ENCODE measurements around the gene TRAF3.

Gene TRAF3

DNA sequence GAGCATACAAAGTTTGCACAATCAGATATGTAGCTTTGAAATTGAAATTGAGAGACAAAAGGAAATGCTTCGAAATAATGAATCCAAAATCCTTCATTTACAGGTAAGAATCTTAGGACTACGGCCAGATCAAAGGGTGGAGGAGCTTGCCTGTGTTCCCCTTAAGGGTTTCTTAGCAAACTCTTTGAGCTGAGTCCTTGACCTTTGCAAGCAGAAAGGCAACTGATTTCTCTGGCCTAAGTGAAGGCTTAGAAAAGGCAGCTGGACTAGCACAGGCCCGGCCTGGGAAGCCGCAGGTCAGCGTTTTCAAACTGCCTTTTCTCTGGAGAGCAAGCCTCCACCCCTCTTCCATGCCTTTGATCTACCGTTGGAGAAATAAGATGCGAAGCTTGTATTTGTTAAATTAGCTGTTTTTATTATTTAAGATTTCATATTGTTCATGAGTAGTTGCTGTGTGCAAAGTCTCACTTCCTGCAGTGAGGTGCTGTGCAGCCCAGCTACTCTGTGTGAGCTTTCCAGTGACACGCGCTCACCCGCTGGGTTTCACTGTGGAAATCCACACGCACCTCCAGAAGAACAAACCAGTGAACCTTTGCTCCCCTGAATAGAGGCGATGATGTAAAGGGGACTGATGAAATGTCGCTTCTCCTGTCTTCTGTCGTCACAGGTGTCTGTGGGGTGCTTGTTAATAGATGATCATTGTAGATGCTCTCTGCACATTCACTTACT lies 120.2 kb downstream of the TRAF3 start:
- DNase-seq, result no peak

DNA sequence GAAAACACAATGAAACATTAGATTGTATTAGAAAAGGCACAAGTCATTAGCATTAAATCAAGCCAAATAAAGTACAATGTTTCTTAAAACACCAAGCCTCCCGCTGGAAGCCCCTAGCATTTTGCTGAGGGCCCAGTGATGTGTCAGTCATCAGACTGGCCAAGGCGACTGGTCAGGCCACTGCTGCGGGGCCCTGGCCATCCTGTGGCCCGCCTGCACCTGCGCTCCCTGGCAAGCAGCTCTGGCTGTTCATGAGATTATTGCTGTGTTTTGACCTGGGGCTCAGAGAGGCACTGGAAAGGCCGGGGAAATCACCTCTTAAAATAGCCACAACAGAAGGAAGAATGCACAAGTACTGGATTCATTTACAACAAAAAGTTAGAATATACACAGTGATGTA lies 121.0 kb downstream of the TRAF3 start:
- DNase-seq, result no peak

DNA sequence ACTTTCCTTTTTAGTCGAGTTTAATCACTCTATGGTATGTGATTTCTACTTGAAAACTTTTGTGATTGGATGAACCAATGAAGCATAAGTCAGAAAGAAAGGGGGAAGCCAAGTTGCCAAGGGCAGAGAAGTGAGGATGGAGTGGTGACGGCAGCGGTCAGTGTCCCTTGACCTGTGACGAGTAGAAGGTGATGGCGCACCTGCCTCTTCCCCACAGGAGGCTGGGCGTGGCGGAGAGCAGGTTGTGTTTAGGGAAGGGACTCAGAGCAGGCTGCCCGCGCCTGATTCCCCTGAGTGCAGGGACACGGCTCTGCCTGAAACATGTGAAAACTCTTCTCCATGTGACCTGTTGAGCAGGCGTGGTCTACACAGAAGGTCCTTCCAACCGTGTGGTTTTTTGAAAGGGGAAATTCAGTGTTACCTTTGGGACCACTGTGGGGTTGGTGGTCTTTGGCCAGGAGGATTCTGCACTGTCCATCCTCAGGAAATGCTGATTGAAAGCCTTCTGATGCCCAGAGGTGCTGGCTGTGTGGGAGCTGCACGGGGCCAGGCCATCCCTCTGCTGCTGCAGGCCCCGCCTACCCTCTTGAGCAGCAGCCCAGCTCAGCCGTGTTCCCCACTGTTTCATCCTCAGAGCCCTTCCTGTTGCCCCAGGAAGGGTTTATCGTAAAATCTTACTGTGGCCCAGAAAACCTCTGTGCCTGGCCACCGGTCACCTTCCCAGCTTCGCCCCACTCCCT lies 121.7 kb downstream of the TRAF3 start:
- no peak for DNase-seq

DNA sequence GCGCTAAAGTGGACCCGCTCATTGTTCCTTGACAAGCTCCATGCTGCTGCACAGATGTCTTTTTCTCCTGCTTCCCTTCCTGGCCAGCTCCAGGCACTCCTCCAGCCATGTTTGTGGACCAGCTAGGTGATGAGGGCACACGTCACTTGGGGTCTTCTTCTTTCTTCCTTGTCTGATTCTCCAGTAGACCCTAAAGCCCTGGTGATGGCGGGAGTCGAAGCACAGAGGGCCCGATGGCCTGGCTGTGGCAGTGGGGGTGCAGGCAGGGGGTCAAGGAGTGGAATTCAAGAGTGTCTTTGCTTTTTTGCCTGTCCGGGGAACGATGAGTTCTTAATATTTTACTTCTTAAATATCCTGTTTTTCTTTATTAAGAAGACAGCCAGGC lies 122.3 kb downstream of the TRAF3 start:
- DNase-seq, result no peak

DNA sequence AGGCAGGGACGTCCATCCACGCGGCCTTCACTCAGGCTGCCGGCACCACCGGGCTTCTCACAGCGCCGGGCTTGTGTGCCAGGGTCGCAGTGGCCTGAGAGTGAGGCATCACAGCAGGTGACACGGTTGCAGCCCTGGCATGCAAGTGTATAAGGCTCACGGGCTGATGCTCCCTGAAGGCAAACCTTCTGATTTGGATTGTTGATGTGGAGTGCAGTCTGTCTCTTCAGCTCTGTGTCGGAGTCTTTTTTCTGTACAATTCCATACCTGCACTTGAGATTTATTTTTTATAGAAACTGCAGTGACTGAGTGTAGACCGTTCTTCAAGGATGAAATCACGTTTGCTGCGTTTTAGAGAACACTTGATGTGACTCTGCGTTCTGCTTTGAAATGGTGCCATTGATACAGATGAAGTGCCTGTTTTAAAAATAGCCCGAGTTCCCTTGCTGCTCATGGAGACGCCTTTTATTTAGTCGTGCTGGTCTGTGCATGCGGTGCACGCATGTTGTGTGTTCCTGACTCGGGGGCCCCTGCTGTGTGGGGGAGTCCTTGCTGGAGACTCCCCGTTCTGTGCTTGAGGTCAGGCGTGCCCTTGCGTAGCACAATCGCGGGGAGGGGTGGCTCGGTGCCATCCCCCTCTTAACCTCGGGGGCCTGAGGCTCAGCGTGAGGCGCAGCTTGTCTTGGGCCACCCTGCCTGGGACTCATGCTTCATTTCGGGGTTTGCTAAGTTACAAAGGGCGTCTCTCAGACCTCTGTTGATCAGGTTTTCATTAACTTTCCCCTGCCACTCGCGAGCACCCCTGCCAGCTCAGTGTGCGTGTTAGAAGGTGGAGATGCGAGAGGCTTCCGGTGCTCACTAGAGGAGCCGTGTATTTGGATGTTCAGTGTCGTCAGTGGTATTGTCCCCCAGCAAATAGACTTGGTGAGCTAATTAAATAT lies 123.7 kb downstream of the TRAF3 start:
- no peak for DNase-seq

DNA sequence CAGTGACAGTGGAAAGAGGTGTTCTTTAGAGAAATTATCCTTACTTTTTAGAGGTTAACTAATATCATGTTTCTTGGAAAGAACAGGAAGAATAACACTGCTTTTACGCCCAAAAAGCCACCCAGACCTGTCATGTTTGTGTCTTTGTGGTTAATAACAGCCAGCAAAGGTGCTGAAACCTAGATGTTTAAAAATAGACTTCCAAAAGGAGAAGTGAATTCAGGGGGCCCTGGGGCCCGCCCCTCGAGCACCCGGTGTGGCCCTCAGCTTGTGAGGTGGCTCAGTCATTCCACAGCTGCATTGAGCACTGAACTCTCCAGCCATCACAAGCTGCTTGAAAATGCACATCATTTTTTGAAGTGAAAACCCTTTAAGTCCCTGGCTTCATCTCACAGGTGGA lies 124.4 kb downstream of the TRAF3 start:
- DNase-seq, result no peak

DNA sequence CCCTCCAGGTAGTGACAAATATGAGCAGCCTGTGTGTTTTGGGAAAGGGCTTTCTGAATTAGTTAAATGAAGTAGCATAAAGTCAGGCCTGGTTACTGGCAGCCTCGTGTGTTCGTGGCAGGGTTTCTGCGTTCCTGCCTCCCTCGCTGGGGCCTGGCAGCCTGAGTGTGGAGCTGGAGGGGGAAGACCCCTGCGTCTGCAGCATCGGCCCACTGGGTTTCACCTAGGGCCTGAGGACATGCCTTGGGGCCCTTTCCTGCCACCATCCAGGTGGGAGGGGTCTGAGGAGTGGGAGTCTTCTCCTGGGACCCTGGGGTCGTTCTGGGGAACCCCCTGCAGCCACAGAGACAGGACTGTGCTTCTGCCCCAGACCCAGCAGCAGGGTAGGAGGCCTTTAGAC lies 124.8 kb downstream of the TRAF3 start:
- DNase-seq, result no peak

DNA sequence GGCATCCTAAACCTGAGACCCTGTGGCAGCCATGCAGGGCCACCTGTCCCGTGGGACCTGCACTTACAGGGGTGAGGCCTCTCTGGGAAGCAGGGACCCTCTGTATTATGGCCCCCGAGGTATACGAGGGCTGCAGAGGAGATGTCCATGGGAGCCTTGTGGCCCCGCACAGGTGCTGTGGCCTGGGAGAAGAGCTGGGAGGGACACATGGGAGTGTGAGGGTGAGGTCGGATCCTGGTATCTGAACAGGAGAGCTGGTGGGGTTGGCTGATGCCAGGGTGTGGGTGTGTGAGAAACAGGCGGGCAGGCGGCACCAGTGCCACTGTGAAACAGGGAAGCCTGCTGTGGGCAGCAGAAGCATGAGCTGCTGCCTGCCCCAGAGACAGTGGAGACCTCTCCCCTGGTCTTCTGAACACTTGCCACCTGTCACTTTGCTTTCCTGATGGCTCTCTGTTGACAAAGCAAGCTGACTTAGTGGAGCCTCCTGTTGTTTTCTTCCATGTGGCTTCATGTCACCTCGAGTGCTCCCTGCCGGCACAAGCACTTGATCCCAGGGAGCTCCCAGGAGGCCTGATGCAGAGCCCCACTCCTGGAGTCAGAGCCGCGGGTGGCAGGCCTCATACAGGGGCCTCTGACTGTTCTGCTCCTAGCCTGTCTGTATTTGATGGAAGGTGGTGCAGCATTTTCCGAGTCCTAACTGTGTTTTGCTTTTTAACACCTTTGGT lies 125.4 kb downstream of the TRAF3 start:
- DNase-seq, result no peak

DNA sequence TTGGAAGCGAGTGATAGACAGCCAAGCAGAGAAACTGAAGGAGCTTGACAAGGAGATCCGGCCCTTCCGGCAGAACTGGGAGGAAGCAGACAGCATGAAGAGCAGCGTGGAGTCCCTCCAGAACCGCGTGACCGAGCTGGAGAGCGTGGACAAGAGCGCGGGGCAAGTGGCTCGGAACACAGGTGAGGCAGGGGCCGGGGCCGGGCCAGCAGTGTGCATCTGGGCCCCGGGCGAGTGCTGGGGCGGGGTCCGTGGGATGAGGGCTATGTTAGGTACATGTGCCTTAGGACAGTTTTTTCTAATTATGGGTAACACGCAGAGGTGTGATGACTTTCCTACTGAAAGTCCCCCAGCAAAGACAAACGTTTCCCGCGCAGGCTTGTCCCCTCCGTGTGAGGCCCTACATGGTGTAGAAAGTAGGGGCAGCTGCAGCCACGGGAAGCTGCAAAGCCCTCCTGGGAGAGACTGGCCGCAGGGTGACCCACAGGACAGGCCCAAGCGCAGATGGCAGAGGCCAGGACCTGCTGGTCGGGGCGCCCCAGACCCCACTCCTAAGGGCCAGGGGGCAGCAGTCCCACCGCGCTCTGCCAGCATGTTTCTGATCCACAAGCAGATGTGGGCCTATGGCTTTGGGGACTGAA lies 126.1 kb downstream of the TRAF3 start:
- DNase-seq, result no peak

DNA sequence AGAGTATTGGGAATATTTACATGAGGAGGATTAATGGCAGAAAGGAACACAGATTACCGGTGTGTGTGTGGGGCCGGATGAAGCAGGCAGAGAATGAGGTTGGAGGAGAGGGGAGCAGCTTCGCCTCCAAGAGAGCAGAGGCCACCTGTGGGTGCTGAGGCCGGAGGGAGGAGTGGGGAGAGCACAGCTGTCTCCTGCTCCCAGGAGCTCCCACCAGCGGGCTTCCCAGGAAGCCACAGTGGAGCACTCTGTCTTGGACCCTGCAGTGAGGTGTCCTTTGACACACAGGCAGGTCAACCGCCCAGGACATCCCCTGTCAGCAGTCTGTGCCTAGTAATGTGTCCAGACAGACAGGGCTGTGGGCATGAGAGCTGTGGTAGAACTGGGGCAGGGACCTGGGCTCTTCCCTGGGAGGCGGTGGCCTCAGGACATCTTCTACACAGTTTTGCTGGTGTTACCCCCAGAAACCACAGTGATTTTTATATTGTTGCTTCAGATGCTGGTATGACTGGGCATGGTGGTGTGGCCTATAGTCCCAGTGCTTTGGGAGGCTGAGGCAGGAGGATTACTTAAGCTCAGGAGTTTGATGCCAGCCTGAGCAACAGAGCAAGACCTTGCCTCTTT lies 126.8 kb downstream of the TRAF3 start:
- DNase-seq, result no peak

DNA sequence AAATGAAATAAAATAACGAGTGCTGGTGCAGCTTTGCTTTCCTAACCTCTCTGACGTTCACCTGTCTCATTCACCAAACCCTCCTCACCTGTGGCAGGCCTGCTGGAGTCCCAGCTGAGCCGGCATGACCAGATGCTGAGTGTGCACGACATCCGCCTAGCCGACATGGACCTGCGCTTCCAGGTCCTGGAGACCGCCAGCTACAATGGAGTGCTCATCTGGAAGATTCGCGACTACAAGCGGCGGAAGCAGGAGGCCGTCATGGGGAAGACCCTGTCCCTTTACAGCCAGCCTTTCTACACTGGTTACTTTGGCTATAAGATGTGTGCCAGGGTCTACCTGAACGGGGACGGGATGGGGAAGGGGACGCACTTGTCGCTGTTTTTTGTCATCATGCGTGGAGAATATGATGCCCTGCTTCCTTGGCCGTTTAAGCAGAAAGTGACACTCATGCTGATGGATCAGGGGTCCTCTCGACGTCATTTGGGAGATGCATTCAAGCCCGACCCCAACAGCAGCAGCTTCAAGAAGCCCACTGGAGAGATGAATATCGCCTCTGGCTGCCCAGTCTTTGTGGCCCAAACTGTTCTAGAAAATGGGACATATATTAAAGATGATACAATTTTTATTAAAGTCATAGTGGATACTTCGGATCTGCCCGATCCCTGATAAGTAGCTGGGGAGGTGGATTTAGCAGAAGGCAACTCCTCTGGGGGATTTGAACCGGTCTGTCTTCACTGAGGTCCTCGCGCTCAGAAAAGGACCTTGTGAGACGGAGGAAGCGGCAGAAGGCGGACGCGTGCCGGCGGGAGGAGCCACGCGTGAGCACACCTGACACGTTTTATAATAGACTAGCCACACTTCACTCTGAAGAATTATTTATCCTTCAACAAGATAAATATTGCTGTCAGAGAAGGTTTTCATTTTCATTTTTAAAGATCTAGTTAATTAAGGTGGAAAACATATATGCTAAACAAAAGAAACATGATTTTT lies 128.2 kb downstream of the TRAF3 start:
- no peak for DNase-seq

DNA sequence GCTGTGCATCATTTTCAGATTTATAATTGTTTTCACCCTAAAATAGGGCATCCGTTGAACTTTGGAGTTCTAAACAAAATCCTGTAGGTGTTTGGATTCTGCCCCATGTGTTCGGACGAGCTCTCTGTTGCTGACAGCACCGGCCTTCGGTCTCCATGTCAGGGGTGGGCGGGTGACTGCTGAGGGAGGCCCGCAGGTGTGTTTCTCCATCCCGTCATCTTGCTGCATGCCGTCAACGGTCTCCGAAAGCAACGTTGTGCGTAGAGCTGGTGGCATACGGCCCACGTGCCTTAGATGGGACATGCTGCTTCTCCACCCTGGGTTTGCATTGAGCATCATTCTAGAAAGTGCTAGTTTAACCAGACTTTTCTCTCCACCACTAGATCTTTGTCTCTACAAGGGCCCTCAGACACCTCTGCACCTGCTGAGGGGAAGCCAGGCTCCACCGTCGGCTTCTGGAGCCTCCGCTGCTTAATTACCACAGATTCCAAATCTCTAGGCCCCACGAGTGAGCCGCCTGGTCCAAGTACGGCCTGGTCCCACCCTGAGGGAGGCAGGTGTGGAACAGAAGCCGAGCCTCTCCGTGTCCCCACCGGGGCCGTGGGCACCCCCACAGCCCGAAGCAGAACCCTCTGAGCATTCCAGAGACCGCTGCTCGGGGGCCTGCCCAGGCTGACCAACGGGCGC lies 129.5 kb downstream of the TRAF3 start:
- DNase-seq, result no peak

DNA sequence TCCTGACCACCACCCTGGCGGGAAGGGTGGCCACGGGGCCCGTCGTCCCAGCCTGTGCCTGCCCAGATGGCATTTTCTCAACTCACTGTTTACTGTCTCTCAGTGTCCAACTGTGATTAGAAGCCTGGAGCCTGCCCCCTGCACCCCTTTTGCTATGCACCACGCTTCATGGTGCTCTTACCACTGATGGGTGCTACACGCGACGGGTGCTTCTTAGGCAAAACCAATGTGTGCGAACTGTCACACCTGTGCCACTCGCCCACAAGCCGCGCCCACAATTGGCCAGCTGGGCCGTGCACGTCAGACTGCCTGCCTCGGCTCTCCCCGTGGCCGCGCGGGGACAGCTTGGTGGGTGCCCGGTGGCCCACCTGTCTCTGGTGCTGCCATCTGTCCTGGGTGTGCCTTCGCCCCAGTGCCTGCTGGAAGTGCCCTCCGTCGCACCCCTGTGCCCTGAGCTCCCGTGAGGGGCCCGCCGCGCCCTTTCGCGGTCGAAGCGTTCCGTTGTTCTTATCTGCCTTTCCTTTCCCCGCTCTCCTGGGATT lies 130.1 kb downstream of the TRAF3 start:
- no peak for DNase-seq

DNA sequence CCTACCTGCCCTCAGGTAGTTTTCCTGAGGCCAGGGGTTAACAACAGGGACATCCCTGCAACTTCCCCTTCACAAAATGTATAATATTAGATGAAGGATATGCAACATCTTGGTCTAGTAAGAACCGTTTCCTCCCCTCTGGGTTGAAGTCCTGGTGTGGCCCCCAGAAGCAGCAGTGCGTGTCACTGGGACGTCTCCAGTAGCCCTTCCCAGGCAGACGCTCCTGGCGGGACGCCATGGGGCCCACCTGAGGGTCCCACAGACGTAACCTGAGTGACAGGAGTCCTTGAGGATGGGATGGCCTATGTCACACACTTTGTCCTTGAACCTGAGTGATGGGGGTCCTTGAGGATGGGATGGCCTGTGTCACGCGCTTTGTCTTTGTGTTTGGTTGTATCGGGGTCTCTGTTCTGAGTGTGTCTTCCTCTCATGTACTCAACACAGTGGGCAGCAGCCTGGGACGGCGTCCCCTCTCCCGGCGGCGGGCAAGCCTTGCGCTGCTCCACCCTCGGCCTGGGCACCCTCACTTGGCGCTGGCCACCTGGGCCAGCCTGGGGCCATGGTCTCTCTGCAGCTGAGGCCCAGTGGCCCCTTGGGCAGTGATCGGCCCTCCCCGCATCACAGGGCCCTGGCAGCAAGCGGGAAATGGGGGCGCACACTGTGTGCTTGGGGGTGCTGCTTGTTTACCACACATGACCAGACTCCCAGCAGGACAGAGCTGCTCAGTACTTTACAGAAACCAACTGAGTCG lies 130.9 kb downstream of the TRAF3 start:
- DNase-seq, result no peak

DNA sequence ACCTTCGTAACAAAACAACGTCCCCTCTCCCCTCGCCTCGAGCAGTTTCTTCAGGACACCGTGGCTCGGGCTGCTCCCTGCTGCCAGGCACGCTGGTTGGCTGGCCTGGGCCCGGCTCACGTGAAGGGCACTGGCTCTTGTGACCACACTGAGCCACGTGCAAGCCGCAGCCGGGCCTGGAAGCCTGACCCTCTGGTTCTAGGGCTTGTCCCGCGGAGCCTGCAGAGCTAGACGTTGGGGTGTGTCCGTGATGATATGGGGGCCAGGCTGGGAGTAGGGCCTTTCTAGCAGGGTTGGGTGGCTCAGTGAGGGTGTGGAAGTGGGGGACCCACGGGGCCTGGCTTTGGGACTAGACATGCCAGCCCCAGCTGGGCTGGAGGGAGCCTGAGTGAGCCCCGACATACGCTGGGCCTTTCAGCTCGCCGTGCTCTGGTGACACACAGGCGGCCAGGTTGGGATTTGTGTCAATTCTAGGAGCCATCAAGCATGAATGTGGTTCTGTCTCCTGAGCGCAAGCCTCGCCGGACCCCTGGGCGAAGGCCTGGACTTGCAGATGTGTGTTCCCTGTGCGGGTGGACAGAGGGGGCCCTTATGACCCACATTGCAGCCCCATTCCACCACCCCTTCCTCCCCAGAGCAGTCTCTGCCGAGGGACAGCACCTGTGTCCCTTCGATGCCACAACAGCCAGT lies 131.7 kb downstream of the TRAF3 start:
- no peak for DNase-seq

DNA sequence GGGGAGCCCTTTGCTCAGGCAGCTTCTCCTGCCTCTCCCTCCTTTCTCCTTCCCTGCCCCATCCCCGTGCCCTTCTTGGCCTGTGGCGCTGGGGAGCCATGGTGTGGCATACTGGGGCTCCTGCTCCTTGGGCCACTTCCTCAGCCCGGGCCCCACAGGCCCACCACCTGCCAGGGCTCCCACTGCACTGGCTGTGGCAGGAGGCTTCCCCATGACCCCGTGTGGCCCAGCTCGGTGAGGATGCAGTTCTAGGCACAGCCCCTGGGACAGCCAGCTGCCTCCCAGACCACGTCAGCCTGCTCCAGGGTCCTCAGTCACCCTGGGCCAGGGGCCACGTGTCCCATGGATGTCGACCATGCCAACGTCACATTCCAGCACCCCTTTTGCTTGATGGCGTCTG lies 132.2 kb downstream of the TRAF3 start:
- no peak for DNase-seq

DNA sequence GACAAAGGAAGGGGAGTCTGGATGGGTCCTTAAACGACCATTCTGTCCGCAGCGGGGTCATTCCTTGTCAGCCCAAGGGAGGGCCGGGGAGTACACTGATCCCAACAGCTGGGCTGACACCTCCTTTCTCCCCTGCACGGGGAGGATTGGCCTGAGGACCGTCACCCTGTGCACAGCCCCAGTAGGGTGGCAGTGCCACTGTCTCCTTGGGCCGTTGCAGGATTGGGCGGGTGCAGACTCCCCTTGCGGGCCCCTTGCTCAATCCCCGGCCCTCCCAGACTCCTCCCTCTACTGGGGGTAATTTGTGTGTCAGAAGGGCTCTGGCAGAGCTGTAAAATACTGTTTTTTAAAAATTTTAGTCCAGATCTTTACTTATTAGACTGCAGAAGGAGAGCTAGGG lies 132.7 kb downstream of the TRAF3 start:
- no peak for DNase-seq

DNA sequence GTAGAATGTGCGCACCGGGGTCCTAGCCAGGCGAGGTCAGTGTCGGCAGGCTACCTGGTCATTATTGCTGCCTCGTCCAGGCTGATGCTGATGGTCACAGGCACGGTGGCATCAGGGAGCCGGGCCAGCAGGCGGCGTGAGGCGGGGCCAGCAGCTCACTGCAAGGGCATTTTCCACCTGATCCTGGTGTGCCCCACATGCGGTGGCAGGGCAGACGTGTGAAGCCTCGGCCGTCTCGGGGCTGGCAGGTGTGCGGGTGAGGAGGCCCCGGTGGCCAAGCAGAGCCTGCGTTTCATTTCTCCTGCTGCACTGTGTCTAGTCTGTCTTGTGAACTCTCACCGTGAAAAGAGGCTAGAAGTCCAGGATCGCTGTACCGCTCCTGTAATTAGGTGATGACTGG lies 133.2 kb downstream of the TRAF3 start:
- DNase-seq, result no peak

All from DMS53 (cell line).